ENCODE data around the gene SPATA2. TPM values are rescaled to one million over a fixed set of nuclear protein-coding genes. Genes with fewer than 3 reads are reported as not detected.
"Not testable (repeated sequence)": the region's sequence is repeated elsewhere in the genome, so short reads cannot be mapped to it uniquely, and the experiment has no call there.

Gene SPATA2
- total RNA-seq = 19.1 TPM
- 1 to 10 TPM; 2.1 to 3.4 (median 2.9) TPM for polyA plus RNA-seq

- H3K27ac Mint-ChIP-seq = peak within 1 kb of the TSS; percentile 99 to 100 (median 100)
- ATAC-seq (ENCODE audit: low read depth in 2 of 2) (peak; percentile 84 to 86), DNase-seq (peak; percentile 93 to 94 (median 94))
- H3K27me3 ChIP-seq (ENCODE audit: control insufficient read depth, insufficient read depth, low read length) = no peaks in the 10 kb centered on the region
- peak within 1 kb of the TSS; percentile 100 for H3K27ac ChIP-seq (ENCODE audit: insufficient read depth, low read length, poor library complexity, severe bottlenecking)
- peaks cover 10 to 41% (median 28%) of the 10 kb centered on the region in 4 donors for H3K4me1 Mint-ChIP-seq
- peaks cover 0 to 2% (median 0%) of the 10 kb centered on the region in 7 donors for H3K9me3 Mint-ChIP-seq
- peaks cover 4% of the 10 kb centered on the region for H3K36me3 ChIP-seq (ENCODE audit: control insufficient read depth, insufficient read depth, low read length)
- no peaks in the 10 kb centered on the region for H3K9me3 ChIP-seq (ENCODE audit: control insufficient read depth in 2 of 2, low read length in 2 of 2)
- peak within 1 kb of the TSS; percentile 97 to 100 (median 98) for H3K4me3 Mint-ChIP-seq
- H3K27me3 Mint-ChIP-seq = peaks cover 10% of the 10 kb centered on the region
- H3K36me3 Mint-ChIP-seq = no peaks in the 10 kb centered on the region
- H3K4me3 ChIP-seq (ENCODE audit: low read depth, low read length) = peak within 1 kb of the TSS; percentile 88
- H3K4me1 ChIP-seq (ENCODE audit: control insufficient read depth, insufficient read depth, low read length, poor library complexity, severe bottlenecking) = peaks cover 30% of the 10 kb centered on the region
These were observed at the start of gene SPATA2 for GRCh38 chr20:49915380-49916145. Gene SPATA2 (minus strand): TSS chr20:49915529. CDS start chr20:49908490, 7,039 bp downstream.

GRCh38 chr20:49961413-49961812 lies 46.1 kb upstream of the SPATA2 start:
- Mint-ChIP-seq H3K27ac (no peak overlapping the region), H3K4me3 (no peak overlapping the region), H3K4me1 (peaks cover 5 to 18% (median 7%) of the 10 kb centered on the region in 4 donors), H3K36me3 (peaks cover 18% of the 10 kb centered on the region), H3K9me3 (peaks cover 0 to 1% (median 0%) of the 10 kb centered on the region in 7 donors), H3K27me3 (no peaks in the 10 kb centered on the region)
- peaks cover 4% of the 10 kb centered on the region for H3K36me3 ChIP-seq (ENCODE audit: control insufficient read depth, insufficient read depth, low read length)
- DNase-seq (no peak), ATAC-seq (ENCODE audit: low read depth in 2 of 2) (no peak)
- H3K4me1 ChIP-seq (ENCODE audit: control insufficient read depth, insufficient read depth, low read length, poor library complexity, severe bottlenecking) = no peaks in the 10 kb centered on the region
- no peak overlapping the region for H3K27ac ChIP-seq (ENCODE audit: insufficient read depth, low read length, poor library complexity, severe bottlenecking)
- H3K9me3 ChIP-seq (ENCODE audit: control insufficient read depth in 2 of 2, low read length in 2 of 2) = no peaks in the 10 kb centered on the region
- H3K27me3 ChIP-seq (ENCODE audit: control insufficient read depth, insufficient read depth, low read length) = no peaks in the 10 kb centered on the region
- H3K4me3 ChIP-seq (ENCODE audit: low read depth, low read length) = no peak overlapping the region

GRCh38 chr20:49957089-49957938 lies 42.0 kb upstream of the SPATA2 start:
- H3K36me3 ChIP-seq (ENCODE audit: control insufficient read depth, insufficient read depth, low read length) = peaks cover 39% of the 10 kb centered on the region
- Mint-ChIP-seq H3K4me1 (peaks cover 5 to 18% (median 7%) of the 10 kb centered on the region in 4 donors), H3K36me3 (peaks cover 37% of the 10 kb centered on the region), H3K27ac (peak overlapping the region in 2 of 3 donors; percentile 51 to 62), H3K4me3 (peak overlapping the region in 2 of 4 donors; percentile 22 to 63)
- H3K9me3 ChIP-seq (ENCODE audit: control insufficient read depth in 2 of 2, low read length in 2 of 2); H3K4me1 ChIP-seq (ENCODE audit: control insufficient read depth, insufficient read depth, low read length, poor library complexity, severe bottlenecking); H3K9me3 Mint-ChIP-seq; H3K4me3 ChIP-seq (ENCODE audit: low read depth, low read length); DNase-seq; H3K27me3 Mint-ChIP-seq; H3K27ac ChIP-seq (ENCODE audit: insufficient read depth, low read length, poor library complexity, severe bottlenecking); ATAC-seq (ENCODE audit: low read depth in 2 of 2); H3K27me3 ChIP-seq (ENCODE audit: control insufficient read depth, insufficient read depth, low read length): not testable (repeated sequence)

GRCh38 chr20:49956689-49957088 lies 41.4 kb upstream of the SPATA2 start:
- H3K9me3 ChIP-seq (ENCODE audit: control insufficient read depth in 2 of 2, low read length in 2 of 2) = no peaks in the 10 kb centered on the region
- no peak overlapping the region for H3K27ac ChIP-seq (ENCODE audit: insufficient read depth, low read length, poor library complexity, severe bottlenecking)
- no peak overlapping the region for H3K4me3 Mint-ChIP-seq
- H3K9me3 Mint-ChIP-seq = no peaks in the 10 kb centered on the region
- no peaks in the 10 kb centered on the region for H3K27me3 ChIP-seq (ENCODE audit: control insufficient read depth, insufficient read depth, low read length)
- peaks cover 41% of the 10 kb centered on the region for H3K36me3 Mint-ChIP-seq
- DNase-seq (no peak), ATAC-seq (ENCODE audit: low read depth in 2 of 2) (no peak)
- H3K4me3 ChIP-seq (ENCODE audit: low read depth, low read length) = no peak overlapping the region
- H3K27ac Mint-ChIP-seq = peak overlapping the region in 2 of 3 donors; percentile 14 to 62
- no peaks in the 10 kb centered on the region for H3K27me3 Mint-ChIP-seq
- peaks cover 45% of the 10 kb centered on the region for H3K36me3 ChIP-seq (ENCODE audit: control insufficient read depth, insufficient read depth, low read length)
- H3K4me1 Mint-ChIP-seq = peaks cover 5 to 18% (median 7%) of the 10 kb centered on the region in 4 donors
- no peaks in the 10 kb centered on the region for H3K4me1 ChIP-seq (ENCODE audit: control insufficient read depth, insufficient read depth, low read length, poor library complexity, severe bottlenecking)

- H3K36me3 Mint-ChIP-seq = peaks cover 41% of the 10 kb centered on the region
- H3K9me3 ChIP-seq (ENCODE audit: control insufficient read depth in 2 of 2, low read length in 2 of 2); DNase-seq; ATAC-seq (ENCODE audit: low read depth in 2 of 2); H3K4me1 ChIP-seq (ENCODE audit: control insufficient read depth, insufficient read depth, low read length, poor library complexity, severe bottlenecking); H3K4me3 Mint-ChIP-seq; H3K27ac ChIP-seq (ENCODE audit: insufficient read depth, low read length, poor library complexity, severe bottlenecking); H3K9me3 Mint-ChIP-seq; H3K27me3 Mint-ChIP-seq; H3K4me3 ChIP-seq (ENCODE audit: low read depth, low read length); H3K27me3 ChIP-seq (ENCODE audit: control insufficient read depth, insufficient read depth, low read length): not testable (repeated sequence)
- H3K27ac Mint-ChIP-seq = peak overlapping the region in 1 of 3 donors; percentile 3
- peaks cover 0 to 18% (median 8%) of the 10 kb centered on the region in 4 donors for H3K4me1 Mint-ChIP-seq
- peaks cover 51% of the 10 kb centered on the region for H3K36me3 ChIP-seq (ENCODE audit: control insufficient read depth, insufficient read depth, low read length)
These were observed 40.6 kb upstream of the SPATA2 start for GRCh38 chr20:49955830-49956396.

- Histone ChIP-seq H3K9me3 (ENCODE audit: control insufficient read depth in 2 of 2, low read length in 2 of 2) (no peaks in the 10 kb centered on the region), H3K27ac (ENCODE audit: insufficient read depth, low read length, poor library complexity, severe bottlenecking) (no peak overlapping the region), H3K4me1 (ENCODE audit: control insufficient read depth, insufficient read depth, low read length, poor library complexity, severe bottlenecking) (no peaks in the 10 kb centered on the region), H3K27me3 (ENCODE audit: control insufficient read depth, insufficient read depth, low read length) (no peaks in the 10 kb centered on the region), H3K36me3 (ENCODE audit: control insufficient read depth, insufficient read depth, low read length) (peaks cover 58% of the 10 kb centered on the region), H3K4me3 (ENCODE audit: low read depth, low read length) (no peak overlapping the region)
- Mint-ChIP-seq H3K27me3 (no peaks in the 10 kb centered on the region), H3K36me3 (peaks cover 40% of the 10 kb centered on the region), H3K4me3 (peak overlapping the region in 1 of 4 donors; percentile 26), H3K4me1 (peaks cover 0 to 18% (median 8%) of the 10 kb centered on the region in 4 donors), H3K27ac (no peak overlapping the region), H3K9me3 (no peaks in the 10 kb centered on the region)
- ATAC-seq (ENCODE audit: low read depth in 2 of 2) (no peak), DNase-seq (no peak)
These were observed 39.8 kb upstream of the SPATA2 start for GRCh38 chr20:49955167-49955566.

GRCh38 chr20:49951151-49951550 lies 35.8 kb upstream of the SPATA2 start:
- Histone ChIP-seq H3K36me3 (ENCODE audit: control insufficient read depth, insufficient read depth, low read length) (peaks cover 81% of the 10 kb centered on the region), H3K27me3 (ENCODE audit: control insufficient read depth, insufficient read depth, low read length) (no peaks in the 10 kb centered on the region), H3K27ac (ENCODE audit: insufficient read depth, low read length, poor library complexity, severe bottlenecking) (no peak overlapping the region), H3K4me3 (ENCODE audit: low read depth, low read length) (no peak overlapping the region), H3K9me3 (ENCODE audit: control insufficient read depth in 2 of 2, low read length in 2 of 2) (no peaks in the 10 kb centered on the region), H3K4me1 (ENCODE audit: control insufficient read depth, insufficient read depth, low read length, poor library complexity, severe bottlenecking) (no peaks in the 10 kb centered on the region)
- H3K9me3 Mint-ChIP-seq = no peaks in the 10 kb centered on the region
- no peaks in the 10 kb centered on the region for H3K27me3 Mint-ChIP-seq
- H3K27ac Mint-ChIP-seq = no peak overlapping the region
- H3K4me3 Mint-ChIP-seq = no peak overlapping the region
- DNase-seq = no peak
- H3K36me3 Mint-ChIP-seq = peaks cover 52% of the 10 kb centered on the region
- no peak for ATAC-seq (ENCODE audit: low read depth in 2 of 2)
- peaks cover 0 to 15% (median 8%) of the 10 kb centered on the region in 4 donors for H3K4me1 Mint-ChIP-seq

Data from CD4-positive, CD25-positive, alpha-beta regulatory T cell (primary cell).